Lower leg skin (tissue), 4 donors: ENCODE data around the gene CGB8. TPM values are rescaled to one million over a fixed set of nuclear protein-coding genes. Genes with fewer than 3 reads are reported as not detected.
"Not testable (repeated sequence)": the region's sequence is repeated elsewhere in the genome, so short reads cannot be mapped to it uniquely, and the experiment has no call there.

Experiments used
- DNase-seq, 2 donors: peaks; one replicate each; pipeline ENCODE4 v3.0.0-alpha.2; 2019; ENCODE audit warnings: low spot score in 2 of 2
- H3K4me3 ChIP-seq: fragments of 200-600 bp; sonication (generic); 2 replicates; pipeline ENCODE4 v1.5.1; 2017; ENCODE audit warnings: mild to moderate bottlenecking, low read depth; ENCODE audit not compliant: poor library complexity, severe bottlenecking
- CTCF ChIP-seq, 3 donors: fragments of 450-650 bp; IDR thresholded peaks; one replicate each; pipeline ENCODE4 v1.5.1; 2016; ENCODE audit warnings: antibody characterized with exemption in 3 of 3, mild to moderate bottlenecking in 3 of 3, moderate library complexity in 2 of 3
- POLR2A ChIP-seq, 2 donors: fragments of 450-650 bp; IDR thresholded peaks; one replicate each; pipeline ENCODE4 v1.6.1; 2016 to 2017; ENCODE audit warnings: antibody characterized with exemption in 2 of 2, mild to moderate bottlenecking in 1 of 2, moderate library complexity in 1 of 2
- WGBS, 2 donors: methylation state at CpG; one replicate each; pipeline ENCODE4 v1.1.5; 2018; 5-methylcytosine and 5-hydroxymethylcytosine counted together
- intact Hi-C: fragments of 100-400 bp; cut with DNase I; formaldehyde crosslinking; loops from one replicate; pipeline ENCODE4 v1.15.0; 2023; ENCODE audit warnings: low total_unique reads
- total RNA-seq, 4 donors: library from RNA; depleted of rRNA; stranded (reverse); fragments of >200 nt; gene quantifications; one replicate each; pipeline ENCODE4 v1.1.0, GENCODE V29; 2016

CGB8 gene
- total RNA-seq, 4 donors from 2014 or later, result not detected

- TF ChIP-seq CTCF (IDR thresholded peaks at IDR 0.05) (no peak), POLR2A (IDR thresholded peaks at IDR 0.05) (no peak)
- H3K4me3 ChIP-seq, result no peak overlapping the region
- DNase-seq, result no peak
- intact Hi-C loops, result no loop called here
- WGBS, 2 donors, result 95 to 100% methylated on average over 2 of the region's 2 CpGs
Measured at GRCh38 chr19:49061000-49061399, 12.1 kb upstream of the CGB8 start.

GRCh38 chr19:49059053-49059452 is 10.1 kb upstream of the CGB8 start:
- intact Hi-C loops, result no loop called here
- 34 to 37% methylated on average over 9 of the region's 9 CpGs for WGBS, 2 donors
- TF ChIP-seq POLR2A (IDR thresholded peaks at IDR 0.05), result no peak
- no peak for TF ChIP-seq CTCF (IDR thresholded peaks at IDR 0.05)
- DNase-seq, result no peak
- H3K4me3 ChIP-seq, result no peak overlapping the region

GRCh38 chr19:49058562-49058961 is 9.7 kb upstream of the CGB8 start:
- intact Hi-C loops, result no loop called here
- TF ChIP-seq POLR2A (IDR thresholded peaks at IDR 0.05) (no peak), CTCF (IDR thresholded peaks at IDR 0.05) (no peak)
- no peak overlapping the region for H3K4me3 ChIP-seq
- DNase-seq, result no peak
- 32 to 45% methylated on average over 10 of the region's 10 CpGs for WGBS, 2 donors

GRCh38 chr19:49057636-49058234 is 8.8 kb upstream of the CGB8 start, which contains the start of gene CGB7:
TSS of gene CGB7 (minus strand) at chr19:49057749. CDS start at chr19:49055375, 2,374 bp downstream.
- H3K4me3 ChIP-seq, result peak within 1 kb of the TSS; percentile 13
- DNase-seq, result peak; percentile 67 to 95
- TF ChIP-seq POLR2A (IDR thresholded peaks at IDR 0.05), result no peak
- no peak for TF ChIP-seq CTCF (IDR thresholded peaks at IDR 0.05)
- intact Hi-C loops, result no loop called here
- 3 to 4% methylated on average over 21 to 31 of the region's 38 CpGs for WGBS, 2 donors

- WGBS, 2 donors, result 2 to 4% methylated on average over 27 to 30 of the region's 34 CpGs
- H3K4me3 ChIP-seq, result peak overlapping the region; percentile 13
- DNase-seq, intact Hi-C loops: not testable (repeated sequence)
Measured at GRCh38 chr19:49056902-49057596, 8.1 kb upstream of the CGB8 start.

- TF ChIP-seq POLR2A (IDR thresholded peaks at IDR 0.05) (no peak), CTCF (IDR thresholded peaks at IDR 0.05) (no peak)
- intact Hi-C loops, result no loop called here
- peak in 1 of 2 donors; percentile 90 for DNase-seq
- 0 to 1% methylated on average over 38 to 48 of the region's 63 CpGs for WGBS, 2 donors
- H3K4me3 ChIP-seq, result peak overlapping the region; percentile 17
Measured at GRCh38 chr19:49056101-49056901, 7.4 kb upstream of the CGB8 start.

- DNase-seq, H3K4me3 ChIP-seq, intact Hi-C loops: not testable (repeated sequence)
- 57 to 60% methylated on average over 21 to 23 of the region's 24 CpGs for WGBS, 2 donors
Measured at GRCh38 chr19:49050376-49051033, 1.6 kb upstream of the CGB8 start.

GRCh38 chr19:49049834-49050233 is 923 bp upstream of the CGB8 start:
- intact Hi-C loops, DNase-seq, H3K4me3 ChIP-seq: not testable (repeated sequence)
- 86 to 93% methylated on average over 3 of the region's 4 CpGs for WGBS, 2 donors
